HG03108 (cell line): ENCODE data around the gene TSPAN13.

Experiments used
- ATAC-seq: cut with Tn5 transposase; IDR thresholded peaks from one replicate; pipeline ENCODE4 v1.9.1; 2021; ENCODE audit warnings: moderate library complexity; ENCODE audit not compliant: unreplicated experiment

Gene TSPAN13

DNA sequence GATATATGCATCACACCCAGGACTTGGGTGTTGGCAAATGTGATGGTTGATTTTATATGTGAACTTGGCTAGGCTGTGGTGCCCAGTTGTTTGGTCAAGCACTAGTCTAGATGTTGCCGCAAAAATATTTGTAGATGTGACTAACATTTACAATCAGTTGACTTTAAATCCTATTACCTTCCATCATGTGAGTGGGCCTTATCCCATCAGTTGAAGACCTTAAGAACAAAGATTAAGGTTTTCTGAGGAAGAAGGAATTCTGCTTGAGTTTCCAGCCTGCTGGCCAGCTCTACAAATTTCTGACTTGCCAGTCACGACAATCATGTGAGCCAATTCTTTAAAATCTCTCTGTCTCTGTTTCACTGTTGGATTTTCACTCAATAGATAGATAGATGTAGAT is 20.3 kb downstream of the TSPAN13 start:
- ATAC-seq = no peak

- ATAC-seq = no peak
Observed at GRCh38 chr7:16774294-16774693, 20.7 kb downstream of the TSPAN13 start.

DNA sequence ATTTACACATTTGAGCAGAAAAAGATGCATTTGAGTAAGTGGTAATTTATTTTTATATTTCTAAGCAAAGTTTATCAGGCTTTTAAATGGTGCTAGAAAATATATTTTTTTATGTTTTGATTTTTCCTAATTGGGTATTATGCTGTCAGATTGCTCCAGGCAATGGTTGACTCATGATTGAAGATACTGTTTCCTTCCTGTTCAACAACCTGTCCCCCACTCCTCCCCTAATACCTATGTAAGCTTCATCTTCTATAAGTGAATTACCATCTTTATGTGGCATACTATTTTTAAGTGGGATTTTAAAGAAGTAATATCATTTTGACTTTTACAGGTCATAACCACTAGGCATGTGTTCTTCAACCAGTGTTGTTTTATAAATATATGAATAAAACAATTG is 21.4 kb downstream of the TSPAN13 start:
- no peak for ATAC-seq

- ATAC-seq = no peak
Observed at GRCh38 chr7:16776053-16776452, 22.5 kb downstream of the TSPAN13 start.

GRCh38 chr7:16778476-16778875 is 24.9 kb downstream of the TSPAN13 start:
- no peak for ATAC-seq

- no peak for ATAC-seq
Observed at GRCh38 chr7:16779051-16779450, 25.5 kb downstream of the TSPAN13 start.

DNA sequence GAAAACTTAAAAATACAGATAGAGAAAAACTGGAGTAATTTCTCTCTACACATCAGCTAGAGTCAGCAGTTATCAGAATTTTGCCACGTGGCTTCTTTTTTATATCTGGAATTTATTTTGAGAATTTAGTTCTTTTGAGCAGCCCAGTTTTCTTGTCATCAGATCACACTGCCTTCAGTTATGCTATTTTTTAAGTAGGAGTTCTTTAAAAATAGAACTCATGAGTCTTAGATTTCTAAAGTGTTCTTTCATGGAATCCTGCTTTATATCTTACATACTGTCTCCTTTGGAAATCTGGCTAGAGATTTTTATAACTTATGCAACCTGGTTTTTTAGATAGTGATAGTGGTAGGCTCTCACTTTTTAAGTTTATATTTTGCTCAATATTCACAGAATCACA is 27.0 kb downstream of the TSPAN13 start:
- no peak for ATAC-seq

DNA sequence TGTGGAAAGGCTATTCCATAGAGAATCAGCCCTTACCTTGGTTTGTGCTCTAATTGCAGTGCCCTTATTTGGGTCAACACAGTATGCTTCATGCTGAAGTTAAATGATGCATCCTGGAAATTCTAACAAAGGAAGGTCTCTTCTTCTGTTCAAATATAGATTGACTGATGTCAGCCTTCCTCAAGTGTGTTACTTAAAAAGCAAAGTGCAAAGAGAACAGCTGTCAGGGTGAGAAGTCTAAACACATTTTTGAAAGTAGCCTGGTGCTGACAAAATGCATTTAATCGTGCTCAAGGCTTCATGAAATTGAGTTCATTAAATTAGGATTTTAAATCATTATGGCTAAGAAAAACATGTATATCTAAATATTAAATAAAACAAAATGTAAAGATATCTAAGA is 31.8 kb downstream of the TSPAN13 start:
- no peak for ATAC-seq

- no peak for ATAC-seq
Observed at GRCh38 chr7:16785846-16786245, 32.3 kb downstream of the TSPAN13 start.

DNA sequence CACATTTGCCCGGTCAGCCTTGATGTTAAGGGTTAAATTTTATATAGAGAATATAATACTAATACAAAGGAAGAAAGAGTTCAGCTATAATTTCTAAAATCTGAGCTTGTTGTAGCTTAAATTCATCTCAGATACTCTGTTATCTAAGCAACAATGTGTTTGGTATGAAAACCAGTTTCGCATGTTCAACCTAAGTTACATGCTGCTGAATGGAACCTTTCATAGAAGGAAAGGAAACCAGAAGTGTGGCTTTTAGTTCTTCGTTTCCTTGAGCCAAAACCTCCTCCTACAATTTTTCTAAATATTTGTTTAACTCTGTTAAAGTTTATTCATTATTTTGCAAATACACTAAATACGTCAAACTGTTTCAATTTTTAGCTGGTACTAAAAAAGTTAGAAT is 32.7 kb downstream of the TSPAN13 start:
- ATAC-seq = no peak

GRCh38 chr7:16787127-16787526 is 33.6 kb downstream of the TSPAN13 start:
- ATAC-seq = no peak

DNA sequence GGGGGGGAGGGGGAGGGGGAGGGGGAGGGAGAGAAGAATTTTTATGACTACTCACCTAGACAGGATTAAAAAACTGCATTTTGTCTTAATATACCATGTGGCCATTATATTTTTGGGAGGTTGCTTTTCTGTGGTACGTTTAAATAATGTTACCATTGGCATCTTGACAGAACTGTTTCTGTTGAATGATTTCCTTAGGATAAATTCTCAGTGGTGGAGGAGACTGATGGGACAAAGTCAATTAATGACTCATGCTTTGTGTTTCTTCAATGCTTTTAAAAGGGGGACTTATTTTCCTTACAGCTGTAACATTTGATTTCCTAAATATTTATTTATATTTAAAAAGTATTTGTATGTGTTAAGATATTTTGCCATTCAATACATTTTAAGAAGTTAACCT is 37.5 kb downstream of the TSPAN13 start:
- ATAC-seq = no peak

- ATAC-seq = no peak
Observed at GRCh38 chr7:16791905-16792698, 38.5 kb downstream of the TSPAN13 start.

DNA sequence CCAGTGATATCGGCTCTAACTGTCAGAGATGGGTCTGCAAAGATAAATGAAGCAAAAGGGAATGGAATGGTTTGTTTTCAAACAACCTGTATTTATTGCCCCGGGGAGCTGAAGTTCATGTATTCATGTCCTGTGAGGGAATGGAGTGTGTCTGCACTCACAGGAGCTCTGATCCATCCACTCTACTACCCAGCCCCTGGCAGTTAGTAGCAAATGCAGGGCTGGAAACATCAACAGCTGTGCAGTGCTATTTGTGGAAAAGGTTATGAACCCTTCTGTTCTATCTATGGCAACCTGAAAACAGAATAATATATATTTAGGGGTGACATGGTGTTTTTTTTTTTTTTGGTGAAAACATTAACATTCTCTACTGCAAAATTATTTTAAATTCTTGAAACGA is 41.4 kb downstream of the TSPAN13 start:
- no peak for ATAC-seq

GRCh38 chr7:16795624-16796023 is 42.1 kb downstream of the TSPAN13 start:
- no peak for ATAC-seq

- ATAC-seq = no peak
Observed at GRCh38 chr7:16801111-16801542, 47.6 kb downstream of the TSPAN13 start.

DNA sequence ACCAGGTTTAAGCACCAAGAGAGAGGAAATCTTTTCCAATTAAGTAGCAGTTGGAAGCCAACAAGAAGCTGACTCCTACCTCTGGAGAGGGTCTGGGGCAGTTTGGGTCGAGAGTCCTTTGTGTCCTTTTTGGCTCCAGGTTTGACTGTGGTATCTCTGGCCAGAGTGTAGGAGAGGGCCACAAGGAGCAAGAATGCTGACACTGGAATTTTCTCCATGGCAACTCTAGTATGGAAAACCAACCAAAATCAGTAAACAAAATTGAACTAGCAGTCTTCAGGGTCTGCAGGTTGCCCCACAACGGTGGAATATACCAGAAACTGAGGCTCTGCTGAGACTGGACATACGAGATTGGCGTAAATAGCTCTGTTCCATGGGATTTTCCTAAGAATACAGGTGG is 48.0 kb downstream of the TSPAN13 start:
- ATAC-seq = no peak

DNA sequence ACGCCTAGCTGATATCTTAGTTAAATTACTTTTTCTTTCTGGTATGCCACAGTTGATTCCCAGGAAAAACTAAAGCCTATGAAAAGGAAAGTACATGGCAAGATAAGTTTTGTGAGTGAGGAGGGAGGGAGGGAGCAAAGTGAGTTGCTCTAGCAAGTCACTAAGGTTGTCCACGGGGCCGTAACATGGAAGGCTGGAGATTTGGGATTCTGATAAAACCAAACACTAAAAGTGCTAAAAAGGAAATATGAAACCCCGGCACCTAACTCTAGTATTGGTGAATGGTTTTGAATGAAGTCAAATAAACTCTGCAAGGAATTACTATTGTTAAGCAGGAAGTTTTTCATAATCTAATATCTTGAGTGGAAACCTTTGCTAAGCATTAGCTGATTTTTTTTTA is 49.6 kb downstream of the TSPAN13 start:
- ATAC-seq = no peak

DNA sequence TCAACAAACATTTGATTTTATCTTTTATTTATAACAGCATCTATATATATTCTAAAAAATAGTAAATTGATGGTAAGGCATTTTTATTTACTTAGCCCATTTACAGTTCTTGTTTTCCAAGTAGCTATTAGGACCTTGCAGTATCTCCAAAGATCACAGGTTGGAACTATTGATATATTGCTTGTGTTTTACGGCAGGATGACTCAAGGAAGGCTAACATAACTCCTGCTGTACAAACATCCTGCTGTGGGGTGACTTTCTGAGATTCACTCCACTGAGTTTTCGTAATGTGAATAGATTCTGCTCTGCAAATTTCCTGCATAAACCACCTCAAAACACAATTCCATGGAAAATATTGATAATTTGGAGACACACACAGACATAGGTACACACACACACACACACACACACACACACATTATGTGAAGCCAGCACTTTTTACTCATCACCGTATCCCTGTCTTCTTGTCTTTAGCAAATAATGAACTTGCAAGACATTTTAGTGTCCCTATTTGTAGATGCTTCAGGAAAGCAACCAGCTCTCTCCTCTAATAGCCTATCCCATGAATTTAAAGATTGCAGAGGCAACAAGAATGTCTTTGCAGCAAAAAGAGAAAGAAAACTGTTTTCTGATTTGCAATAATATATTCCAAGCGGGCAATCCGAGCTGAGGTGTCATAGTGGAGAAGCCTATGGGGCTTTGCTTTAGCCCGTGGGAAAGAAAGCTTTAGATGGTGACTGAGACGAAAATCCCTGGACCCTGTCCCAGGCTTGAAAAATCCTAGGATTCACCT is 50.5 kb downstream of the TSPAN13 start:
- ATAC-seq = no peak

GRCh38 chr7:16804674-16805439 is 51.3 kb downstream of the TSPAN13 start, which contains the start of gene AGR2:
TSS of gene AGR2 (minus strand) at chr7:16804999. CDS start at chr7:16801796, 3,203 bp downstream.
- no peak for ATAC-seq

GRCh38 chr7:16805441-16805840 is 51.9 kb downstream of the TSPAN13 start:
- no peak for ATAC-seq
